Fibroblast of mammary gland (primary cell): Measurements from ENCODE around the gene DTNB.

Experiments used
- DNase-seq: peaks from one replicate; pipeline ENCODE4 v3.0.0-alpha.2; 2010; ENCODE audit warnings: low read depth
- H3K4me3 ChIP-seq: 2 replicates; pipeline ENCODE4 v1.5.1; 2011; ENCODE audit warnings: low read depth, mild to moderate bottlenecking, low read length, moderate library complexity; ENCODE audit not compliant: control insufficient read depth
- CTCF ChIP-seq: conservative IDR thresholded peaks from 2 replicates; pipeline ENCODE4 v1.5.1; 2011; ENCODE audit warnings: low read depth, low read length, inconsistent platforms; ENCODE audit not compliant: control insufficient read depth, insufficient read depth

The DTNB gene

GRCh38 chr2:25372405-25373268, 300.7 kb downstream of the DTNB start:
- H3K4me3 ChIP-seq = no peak overlapping the region
- no peak for DNase-seq
- no peak for TF ChIP-seq CTCF

- no peak for TF ChIP-seq CTCF
- no peak overlapping the region for H3K4me3 ChIP-seq
- DNase-seq = no peak
These were observed 301.8 kb downstream of the DTNB start for GRCh38 chr2:25371253-25372241.

GRCh38 chr2:25369876-25370275, 303.5 kb downstream of the DTNB start:
- DNase-seq = no peak
- no peak overlapping the region for H3K4me3 ChIP-seq
- no peak for TF ChIP-seq CTCF

GRCh38 chr2:25369439-25369838, 303.9 kb downstream of the DTNB start:
- no peak for DNase-seq
- TF ChIP-seq CTCF = no peak
- H3K4me3 ChIP-seq = no peak overlapping the region

DNA sequence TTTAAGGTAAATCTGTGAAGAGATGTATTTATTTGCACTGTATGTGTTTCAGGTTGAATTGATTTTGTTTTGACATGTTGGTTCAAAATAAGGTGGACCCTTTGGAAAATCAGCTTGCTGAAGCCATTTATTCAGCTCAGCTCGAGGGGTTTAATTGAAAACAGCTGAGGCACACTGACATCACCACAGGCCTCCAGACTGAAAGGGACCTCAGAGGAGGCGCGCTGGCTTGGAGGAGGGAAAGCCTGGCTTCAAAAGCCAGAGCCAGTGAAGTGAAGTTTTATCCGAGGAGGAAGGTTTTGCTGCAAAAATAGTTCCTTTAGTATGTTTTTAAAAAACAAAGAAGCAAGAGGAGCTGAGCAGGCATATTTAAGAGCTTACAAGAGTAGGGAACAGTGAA, 304.7 kb downstream of the DTNB start:
- no peak for TF ChIP-seq CTCF
- peak; percentile 62 for DNase-seq
- no peak overlapping the region for H3K4me3 ChIP-seq

DNA sequence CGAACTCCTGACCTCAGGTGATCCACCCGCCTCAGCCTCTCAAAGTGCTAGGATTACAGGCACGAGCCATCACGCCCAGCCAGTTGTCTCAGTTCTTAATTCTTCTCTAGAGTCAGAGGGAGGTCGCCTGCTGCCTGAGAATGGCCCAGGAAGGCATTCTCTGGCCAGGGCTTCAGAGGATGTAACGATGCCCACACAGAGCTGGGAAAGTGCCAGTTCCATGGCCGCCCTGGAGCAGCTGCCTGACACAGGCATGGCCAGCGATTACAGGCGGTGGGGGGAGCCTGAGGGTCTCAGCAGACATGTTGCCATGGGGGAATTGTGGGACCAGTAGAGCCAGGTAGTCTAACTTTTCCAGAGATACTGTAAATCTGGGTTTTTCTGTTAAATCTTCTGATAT, 306.1 kb downstream of the DTNB start:
- no peak for TF ChIP-seq CTCF
- no peak overlapping the region for H3K4me3 ChIP-seq

More for the DNA sequence above, 306.1 kb downstream of the DTNB start:
- DNase-seq = no peak
